SK-N-SH treated with all-trans-retinoic acid at 6 μM for 48 hours (cell line): Measurements from ENCODE around the gene DYTN.

Source experiments
- ARNTL ChIP-seq: fragments of 450-650 bp; formaldehyde crosslinking; IDR thresholded peaks from 2 replicates; pipeline ENCODE4 v1.5.0; 2020; ENCODE audit warnings: low read depth, mild to moderate bottlenecking, moderate library complexity, borderline replicate concordance
- RARB ChIP-seq: fragments of 250-450 bp; sonication (Bioruptor Pico); IDR thresholded peaks from 2 replicates; pipeline ENCODE4 v1.8.0; 2021; ENCODE audit warnings: mild to moderate bottlenecking, moderate library complexity
- TCF4 ChIP-seq: fragments of 250-450 bp; sonication (Bioruptor Pico); IDR thresholded peaks from 2 replicates; pipeline ENCODE4 v1.8.0; 2021; ENCODE audit warnings: mild to moderate bottlenecking, moderate library complexity, borderline replicate concordance
- ZFP3 ChIP-seq: fragments of 250-450 bp; sonication (Bioruptor Pico); IDR thresholded peaks from 2 replicates; pipeline ENCODE4 v1.5.0; 2020; ENCODE audit warnings: mild to moderate bottlenecking, moderate library complexity
- ZNF565 ChIP-seq: fragments of 450-650 bp; formaldehyde crosslinking; conservative IDR thresholded peaks from 2 replicates; pipeline ENCODE4 v1.5.0; 2020; ENCODE audit warnings: low read depth, mild to moderate bottlenecking, moderate library complexity
- ZNF70 ChIP-seq: fragments of 450-650 bp; formaldehyde crosslinking; IDR thresholded peaks from 2 replicates; pipeline ENCODE4 v1.5.0; 2020; ENCODE audit warnings: mild to moderate bottlenecking, moderate library complexity
- TF ChIP-seq, protein P1 (sequence below): fragments of 250-450 bp; sonication (Bioruptor Pico); IDR thresholded peaks from 2 replicates; pipeline ENCODE4 v1.8.0; 2020; ENCODE audit warnings: mild to moderate bottlenecking, moderate library complexity, borderline replicate concordance
- TF ChIP-seq, protein P2 (sequence below): fragments of 250-450 bp; sonication (Bioruptor Pico); IDR thresholded peaks from 2 replicates; pipeline ENCODE4 v1.5.1; 2021; ENCODE audit warnings: mild to moderate bottlenecking, moderate library complexity

DNA sequence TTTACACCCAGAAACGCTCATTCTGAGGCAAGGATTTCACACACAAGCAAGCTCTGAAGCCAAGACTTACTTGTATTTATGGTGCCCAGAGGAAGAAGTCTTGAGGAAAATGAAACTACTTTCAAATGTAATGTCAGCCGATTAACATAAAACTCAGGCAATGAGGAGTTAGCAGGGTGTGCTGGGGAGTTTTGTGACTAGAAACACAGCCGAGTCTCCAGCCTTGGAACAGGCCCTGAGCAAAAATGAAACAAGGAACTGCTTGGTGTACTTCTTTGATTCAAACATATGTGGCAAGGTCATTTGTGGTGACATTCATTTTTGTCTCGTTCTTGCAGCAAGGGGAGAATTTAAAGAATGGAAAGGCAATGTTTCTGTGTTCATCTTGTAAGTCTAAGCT, 4.5 kb downstream of the DYTN start:
- TF ChIP-seq ARNTL (CRISPR knock-in tag), result no peak
- no peak for TF ChIP-seq ZNF565 (CRISPR knock-in tag)
- no peak for TF ChIP-seq ZNF70 (CRISPR knock-in tag)
- no peak for TF ChIP-seq RARB (CRISPR knock-in tag)
- TF ChIP-seq, protein P1, sequence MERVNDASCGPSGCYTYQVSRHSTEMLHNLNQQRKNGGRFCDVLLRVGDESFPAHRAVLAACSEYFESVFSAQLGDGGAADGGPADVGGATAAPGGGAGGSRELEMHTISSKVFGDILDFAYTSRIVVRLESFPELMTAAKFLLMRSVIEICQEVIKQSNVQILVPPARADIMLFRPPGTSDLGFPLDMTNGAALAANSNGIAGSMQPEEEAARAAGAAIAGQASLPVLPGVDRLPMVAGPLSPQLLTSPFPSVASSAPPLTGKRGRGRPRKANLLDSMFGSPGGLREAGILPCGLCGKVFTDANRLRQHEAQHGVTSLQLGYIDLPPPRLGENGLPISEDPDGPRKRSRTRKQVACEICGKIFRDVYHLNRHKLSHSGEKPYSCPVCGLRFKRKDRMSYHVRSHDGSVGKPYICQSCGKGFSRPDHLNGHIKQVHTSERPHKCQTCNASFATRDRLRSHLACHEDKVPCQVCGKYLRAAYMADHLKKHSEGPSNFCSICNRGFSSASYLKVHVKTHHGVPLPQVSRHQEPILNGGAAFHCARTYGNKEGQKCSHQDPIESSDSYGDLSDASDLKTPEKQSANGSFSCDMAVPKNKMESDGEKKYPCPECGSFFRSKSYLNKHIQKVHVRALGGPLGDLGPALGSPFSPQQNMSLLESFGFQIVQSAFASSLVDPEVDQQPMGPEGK (CRISPR knock-in tag), result no peak
- no peak for TF ChIP-seq ZFP3 (CRISPR knock-in tag)
- TF ChIP-seq, protein P2, sequence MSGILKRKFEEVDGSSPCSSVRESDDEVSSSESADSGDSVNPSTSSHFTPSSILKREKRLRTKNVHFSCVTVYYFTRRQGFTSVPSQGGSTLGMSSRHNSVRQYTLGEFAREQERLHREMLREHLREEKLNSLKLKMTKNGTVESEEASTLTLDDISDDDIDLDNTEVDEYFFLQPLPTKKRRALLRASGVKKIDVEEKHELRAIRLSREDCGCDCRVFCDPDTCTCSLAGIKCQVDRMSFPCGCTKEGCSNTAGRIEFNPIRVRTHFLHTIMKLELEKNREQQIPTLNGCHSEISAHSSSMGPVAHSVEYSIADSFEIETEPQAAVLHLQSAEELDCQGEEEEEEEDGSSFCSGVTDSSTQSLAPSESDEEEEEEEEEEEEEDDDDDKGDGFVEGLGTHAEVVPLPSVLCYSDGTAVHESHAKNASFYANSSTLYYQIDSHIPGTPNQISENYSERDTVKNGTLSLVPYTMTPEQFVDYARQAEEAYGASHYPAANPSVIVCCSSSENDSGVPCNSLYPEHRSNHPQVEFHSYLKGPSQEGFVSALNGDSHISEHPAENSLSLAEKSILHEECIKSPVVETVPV, result no peak
- TF ChIP-seq TCF4, result no peak
